B cell (primary cell): ENCODE measurements around the gene ARHGAP22. TPM values are rescaled to one million over a fixed set of nuclear protein-coding genes. Genes with fewer than 3 reads are reported as not detected.
A peak's percentile ranks its signal among the peaks of the same experiment; 100 is the strongest.

Experiments
- ATAC-seq: fragments of 200-7000 bp; cut with Tn5 transposase; one replicate; pipeline ENCODE4 v1.10.0; 2021; ENCODE audit warnings: low read depth, mild to moderate bottlenecking, moderate number of reproducible peaks, moderate library complexity
- CTCF ChIA-PET: fragments of 350-600 bp; sonication (Branson Sonifier 250); formaldehyde crosslinking; loops from one replicate; lab custom pipeline; 2021; ENCODE audit warnings: antibody characterized with exemption, inconsistent platforms; lab: Charles Lee
- POLR2A ChIA-PET: fragments of 350-600 bp; sonication (Branson Sonifier 250); formaldehyde crosslinking; loops from one replicate; lab custom pipeline; 2021; ENCODE audit warnings: antibody characterized with exemption; lab: Charles Lee
- DNase-seq: peaks from one replicate; pipeline ENCODE4 v3.0.0; 2013
- H2AFZ ChIP-seq: 2 replicates; pipeline ENCODE4 v1.6.1; 2012; ENCODE audit warnings: mild to moderate bottlenecking, low read depth, low read length; ENCODE audit not compliant: insufficient read depth, poor library complexity, severe bottlenecking
- H3K27ac ChIP-seq, 2 donors: 1 replicate in 1 of 2; 2 replicates in 1 of 2; pipeline ENCODE4 v1.5.1; 2012 to 2013; ENCODE audit warnings: low read length in 2 of 2, mild to moderate bottlenecking in 2 of 2, moderate library complexity in 1 of 2
- H3K27me3 ChIP-seq, 4 experiments: fragments of 200-600 bp in 1 of 4; sonication (generic) in 1 of 4; replicated peaks in 1 of 4; 1 replicate in 2 of 4; 2 replicates in 2 of 4; pipeline versions ENCODE4 v1.6.1 to v1.7.0; 2013 to 2016; ENCODE audit warnings: low read length in 3 of 4, mild to moderate bottlenecking in 2 of 4, mixed read lengths in 1 of 4, moderate library complexity in 1 of 4; ENCODE audit not compliant: insufficient read depth in 4 of 4, control insufficient read depth in 3 of 4; ENCODE audit errors: control extremely low read depth in 1 of 4
- H3K36me3 ChIP-seq, 2 experiments: replicated peaks in 1 of 2; 1 replicate in 1 of 2; 2 replicates in 1 of 2; pipeline versions ENCODE4 v1.6.1 to v1.7.1; 2013; ENCODE audit warnings: low read length in 1 of 2; ENCODE audit not compliant: insufficient read depth in 2 of 2, control insufficient read depth in 1 of 2; ENCODE audit errors: control extremely low read depth in 1 of 2, extremely low read depth in 1 of 2
- H3K4me1 ChIP-seq, 2 donors: fragments of 200-600 bp in 1 of 2; sonication (generic) in 1 of 2; 1 replicate in 1 of 2; 2 replicates in 1 of 2; pipeline versions ENCODE4 v1.5.1 to v1.6.1; 2013 to 2017; ENCODE audit warnings: low read length in 2 of 2; ENCODE audit not compliant: control insufficient read depth in 2 of 2, insufficient read depth in 2 of 2
- H3K4me2 ChIP-seq: replicated peaks from 2 replicates; pipeline ENCODE3; 2012; ENCODE audit warnings: mild to moderate bottlenecking, low read depth, low read length; ENCODE audit not compliant: poor library complexity, severe bottlenecking
- H3K4me3 ChIP-seq, 5 experiments: fragments of 200-600 bp in 1 of 5; sonication (generic) in 1 of 5; 1 replicate in 3 of 5; 2 replicates in 2 of 5; pipeline versions ENCODE4 v1.5.1 to v1.7.0; 2011 to 2016; ENCODE audit warnings: low read length in 4 of 5, mild to moderate bottlenecking in 4 of 5, low read depth in 2 of 5, control low read depth in 1 of 5, moderate library complexity in 1 of 5; ENCODE audit not compliant: insufficient read depth in 1 of 5; ENCODE audit errors: control extremely low read depth in 1 of 5, extremely low read depth in 1 of 5
- H3K79me2 ChIP-seq: fragments of 200-600 bp; sonication (generic); one replicate; pipeline ENCODE4 v1.6.0; 2016; ENCODE audit warnings: low read length; ENCODE audit not compliant: control insufficient read depth, insufficient read depth
- H3K9ac ChIP-seq: fragments of 200-600 bp; sonication (generic); 2 replicates; pipeline ENCODE4 v1.6.1; 2017; ENCODE audit warnings: mild to moderate bottlenecking, low read length, moderate library complexity
- H3K9me3 ChIP-seq, 3 donors: one replicate each; pipeline versions ENCODE4 v1.6.1 to v1.7.1; 2013; ENCODE audit warnings: low read length in 2 of 3; ENCODE audit not compliant: control insufficient read depth in 2 of 3, insufficient read depth in 1 of 3; ENCODE audit errors: control extremely low read depth in 1 of 3
- H4K20me1 ChIP-seq: 2 replicates; pipeline ENCODE4 v1.6.0; 2012; ENCODE audit warnings: mild to moderate bottlenecking, low read length; ENCODE audit not compliant: insufficient read depth, control insufficient read depth, poor library complexity, severe bottlenecking
- H3K27ac Mint-ChIP-seq: one replicate; pipeline ENCODE4 v1.8.0; 2021; ENCODE audit warnings: mixed read lengths
- H3K27me3 Mint-ChIP-seq: one replicate; pipeline ENCODE4 v1.8.0; 2021; ENCODE audit warnings: mixed read lengths
- H3K4me1 Mint-ChIP-seq: one replicate; pipeline ENCODE4 v1.8.0; 2021; ENCODE audit warnings: mixed read lengths
- H3K4me3 Mint-ChIP-seq: one replicate; pipeline ENCODE4 v1.8.0; 2021; ENCODE audit warnings: mixed read lengths
- H3K9me3 Mint-ChIP-seq: one replicate; pipeline ENCODE4 v1.8.0; 2022; ENCODE audit warnings: mixed read lengths; ENCODE audit not compliant: insufficient read depth
- EZH2 ChIP-seq: IDR thresholded peaks from 2 replicates; pipeline ENCODE4 v1.6.1; 2012; ENCODE audit warnings: borderline replicate concordance, low read depth, mild to moderate bottlenecking, moderate library complexity, low read length; ENCODE audit not compliant: insufficient read depth, poor library complexity, severe bottlenecking
- WGBS: methylation state at CpG from one replicate; pipeline ENCODE4 v1.1.5; 2013; ENCODE audit warnings: missing lambda C conversion rate; ENCODE audit not compliant: insufficient coverage; 5-methylcytosine and 5-hydroxymethylcytosine counted together
- intact Hi-C: fragments of 100-400 bp; cut with micrococcal nuclease; formaldehyde crosslinking; loops from one replicate; pipeline ENCODE4 v1.10.0; 2022
- polyA plus RNA-seq: library from polyadenylated mRNA; depleted of rRNA; stranded (reverse); fragments of >200 nt; gene quantifications from 2 replicates; pipeline ENCODE4 v1.2.3, GENCODE V29; 2012
- total RNA-seq, 2 donors: library from RNA; stranded (reverse); fragments of 120-200 nt in 1 of 2; gene quantifications; 1 replicate in 1 of 2; 2 replicates in 1 of 2; pipeline versions ENCODE4 v1.2.3 to v1.2.4, GENCODE V29; 2013 to 2022
- TF ChIP-seq, protein P1 (sequence below): fragments of 200-600 bp; IDR thresholded peaks from one replicate; pipeline ENCODE4 v1.8.0; 2022; ENCODE audit warnings: antibody characterized with exemption, mild to moderate bottlenecking

The ARHGAP22 gene
- total and polyA plus RNA-seq, 2 donors (not counting 1 experiment from before 2014, with no cell fraction given): 1.9 to 2.0 TPM

DNA sequence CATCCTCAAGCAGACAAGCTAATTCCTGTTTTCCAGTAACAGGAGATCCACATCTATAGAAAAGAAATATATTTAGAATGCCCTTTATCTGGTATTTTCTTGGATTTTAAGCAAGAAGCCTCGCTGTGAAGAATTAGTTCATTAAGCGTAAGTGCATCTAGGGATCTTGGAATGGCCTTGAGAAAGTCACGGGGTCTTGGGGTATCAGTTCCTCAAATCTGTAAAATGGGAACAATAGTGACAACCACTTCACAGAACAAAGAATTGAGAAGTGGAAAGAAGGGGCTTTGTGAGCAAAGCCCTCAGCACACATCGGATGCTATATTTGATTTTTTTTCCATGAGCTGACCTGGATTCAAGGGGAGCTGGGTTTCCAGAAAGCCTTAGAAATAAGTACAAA is 47.5 kb upstream of the ARHGAP22 start:
- H3K36me3 ChIP-seq: no peaks in the 10 kb centered on the region
- peaks cover 0 to 4% (median 0%) of the 10 kb centered on the region in 3 donors for H3K9me3 ChIP-seq
- ATAC-seq (no peak), DNase-seq (peak; percentile 37)
- H3K4me1 Mint-ChIP-seq: peaks cover 36% of the 10 kb centered on the region
- H3K4me3 ChIP-seq: no peak overlapping the region
- intact Hi-C loops: no loop called here
- H3K27ac Mint-ChIP-seq: no peak overlapping the region
- no peaks in the 10 kb centered on the region for H4K20me1 ChIP-seq
- ChIA-PET CTCF (interaction anchor here (1.5 to 13.4 kb wide), 4 partner anchors 37 to 101 kb away, joined by 3 to 512 read pairs (median 208); partner anchors contain the start of gene ARHGAP22), POLR2A (no interaction called here)
- H3K79me2 ChIP-seq: peaks cover 9% of the 10 kb centered on the region
- H2AFZ ChIP-seq: no peak overlapping the region
- no peaks in the 10 kb centered on the region for H3K9me3 Mint-ChIP-seq
- H3K27ac ChIP-seq: no peak overlapping the region
- no peak overlapping the region for H3K9ac ChIP-seq
- WGBS: no CpG with 5 or more reads among the region's 4 CpGs
- H3K27me3 ChIP-seq: peaks cover 0 to 17% (median 8%) of the 10 kb centered on the region in 4 experiments
- H3K4me2 ChIP-seq: no peak overlapping the region
- no peak for TF ChIP-seq EZH2
- TF ChIP-seq, protein P1, sequence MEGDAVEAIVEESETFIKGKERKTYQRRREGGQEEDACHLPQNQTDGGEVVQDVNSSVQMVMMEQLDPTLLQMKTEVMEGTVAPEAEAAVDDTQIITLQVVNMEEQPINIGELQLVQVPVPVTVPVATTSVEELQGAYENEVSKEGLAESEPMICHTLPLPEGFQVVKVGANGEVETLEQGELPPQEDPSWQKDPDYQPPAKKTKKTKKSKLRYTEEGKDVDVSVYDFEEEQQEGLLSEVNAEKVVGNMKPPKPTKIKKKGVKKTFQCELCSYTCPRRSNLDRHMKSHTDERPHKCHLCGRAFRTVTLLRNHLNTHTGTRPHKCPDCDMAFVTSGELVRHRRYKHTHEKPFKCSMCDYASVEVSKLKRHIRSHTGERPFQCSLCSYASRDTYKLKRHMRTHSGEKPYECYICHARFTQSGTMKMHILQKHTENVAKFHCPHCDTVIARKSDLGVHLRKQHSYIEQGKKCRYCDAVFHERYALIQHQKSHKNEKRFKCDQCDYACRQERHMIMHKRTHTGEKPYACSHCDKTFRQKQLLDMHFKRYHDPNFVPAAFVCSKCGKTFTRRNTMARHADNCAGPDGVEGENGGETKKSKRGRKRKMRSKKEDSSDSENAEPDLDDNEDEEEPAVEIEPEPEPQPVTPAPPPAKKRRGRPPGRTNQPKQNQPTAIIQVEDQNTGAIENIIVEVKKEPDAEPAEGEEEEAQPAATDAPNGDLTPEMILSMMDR: no peak
- H3K4me1 ChIP-seq: peaks cover 27 to 31% of the 10 kb centered on the region in 2 donors
- H3K27me3 Mint-ChIP-seq: peaks cover 12% of the 10 kb centered on the region
- H3K4me3 Mint-ChIP-seq: no peak overlapping the region

DNA sequence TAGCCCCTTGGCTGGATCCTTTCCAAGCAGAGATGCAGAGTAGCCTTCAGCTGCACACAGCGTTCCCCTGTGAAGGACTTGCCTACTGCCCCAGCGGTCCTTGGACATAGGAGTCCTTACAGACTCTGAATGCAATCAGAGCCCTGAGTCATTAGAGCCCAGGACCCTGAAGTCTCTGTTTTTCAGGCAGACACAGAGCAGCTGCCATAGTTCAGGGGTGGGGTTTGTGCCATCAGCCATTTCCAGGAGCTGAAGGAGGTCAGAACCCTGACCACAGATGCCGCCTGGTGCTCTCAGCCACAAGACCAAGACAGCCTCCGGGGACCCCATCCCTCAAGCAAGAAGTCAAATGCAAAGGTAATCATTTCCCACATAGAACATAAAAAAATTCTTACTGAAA is 47.0 kb upstream of the ARHGAP22 start:
- Mint-ChIP-seq H3K27ac (no peak overlapping the region), H3K27me3 (peaks cover 12% of the 10 kb centered on the region), H3K4me1 (peaks cover 36% of the 10 kb centered on the region), H3K4me3 (no peak overlapping the region), H3K9me3 (no peaks in the 10 kb centered on the region)
- intact Hi-C loops: no loop called here
- Histone ChIP-seq H4K20me1 (no peaks in the 10 kb centered on the region), H3K4me2 (no peak overlapping the region), H3K36me3 (no peaks in the 10 kb centered on the region), H2AFZ (no peak overlapping the region), H3K79me2 (peaks cover 6% of the 10 kb centered on the region), H3K27ac (no peak overlapping the region), H3K27me3 (peaks cover 0 to 17% (median 8%) of the 10 kb centered on the region in 4 experiments), H3K4me3 (no peak overlapping the region), H3K9ac (no peak overlapping the region), H3K4me1 (peaks cover 25 to 28% of the 10 kb centered on the region in 2 donors), H3K9me3 (peaks cover 0 to 4% (median 0%) of the 10 kb centered on the region in 3 donors)
- ChIA-PET POLR2A (interaction anchor here (0.7 kb wide), 1 partner anchor 105 kb away, joined by 4 read pairs; no protein-coding TSS in a partner anchor), CTCF (interaction anchor here (1.5 to 13.4 kb wide), 4 partner anchors 37 to 100 kb away, joined by 3 to 512 read pairs (median 208); partner anchors contain the start of gene ARHGAP22)
- ATAC-seq: no peak
- no peak for TF ChIP-seq EZH2
- TF ChIP-seq, protein P1: no peak
- 50% methylated on average over 4 of the region's 4 CpGs for WGBS
- DNase-seq: no peak
